Aorta (tissue), 5 donors: Measurements from ENCODE around the gene FOSB. TPM values are rescaled to one million over a fixed set of nuclear protein-coding genes. Genes with fewer than 3 reads are reported as not detected.
A peak's percentile ranks its signal among the peaks of the same experiment; 100 is the strongest.
"Not testable (repeated sequence)": the region's sequence is repeated elsewhere in the genome, so short reads cannot be mapped to it uniquely, and the experiment has no call there.

ENCODE experiments used
- ATAC-seq: fragments of 200-7000 bp; cut with Tn5 transposase; one replicate; pipeline ENCODE4 v1.9.1; 2022; ENCODE audit warnings: moderate library complexity; ENCODE audit not compliant: low FRiP score
- DNase-seq, 2 donors: peaks; one replicate each; pipeline ENCODE4 v3.0.0-alpha.2; 2020
- H3K27ac ChIP-seq, 2 donors: one replicate each; pipeline ENCODE4 v1.5.1; 2013; ENCODE audit warnings: low read length in 2 of 2, mild to moderate bottlenecking in 2 of 2, moderate library complexity in 2 of 2, control low read depth in 1 of 2, inconsistent platforms in 1 of 2, low read depth in 1 of 2
- H3K27me3 ChIP-seq, 2 donors: one replicate each; pipeline ENCODE4 v1.6.1; 2013; ENCODE audit warnings: control low read depth in 1 of 2, low read length in 1 of 2, mild to moderate bottlenecking in 1 of 2, moderate library complexity in 1 of 2; ENCODE audit not compliant: insufficient read depth in 2 of 2, control insufficient read depth in 1 of 2
- H3K36me3 ChIP-seq, 2 donors: one replicate each; pipeline ENCODE4 v1.6.1; 2013; ENCODE audit warnings: control low read depth in 1 of 2, low read length in 1 of 2, mild to moderate bottlenecking in 1 of 2; ENCODE audit not compliant: insufficient read depth in 2 of 2, control insufficient read depth in 1 of 2
- H3K4me1 ChIP-seq, 2 donors: one replicate each; pipeline ENCODE4 v1.6.1; 2013; ENCODE audit warnings: low read length in 2 of 2, control low read depth in 1 of 2, mild to moderate bottlenecking in 1 of 2, moderate library complexity in 1 of 2; ENCODE audit not compliant: insufficient read depth in 2 of 2, control insufficient read depth in 1 of 2
- H3K4me3 ChIP-seq, 2 donors: one replicate each; pipeline ENCODE4 v1.5.1; 2013; ENCODE audit warnings: low read length in 2 of 2, control low read depth in 1 of 2, mild to moderate bottlenecking in 1 of 2
- H3K9me3 ChIP-seq: one replicate; pipeline ENCODE4 v1.6.1; 2013; ENCODE audit warnings: mild to moderate bottlenecking, low read length; ENCODE audit not compliant: control insufficient read depth
- WGBS, 2 donors: extraction: QIAGEN DNeasy Blood & Tissue Kit; methylation state at CpG; one replicate each; pipeline ENCODE4 v1.1.7; 2013; 5-methylcytosine and 5-hydroxymethylcytosine counted together
- intact Hi-C, 2 donors: fragments of 100-400 bp; cut with DNase I; formaldehyde crosslinking; loops; one replicate each; pipeline versions ENCODE4 v1.14.2 to v1.15.0; 2022
- polyA plus RNA-seq, 2 donors: library from polyadenylated mRNA; stranded (reverse); fragments of 200-250 nt; gene quantifications; one replicate each; pipeline ENCODE4 v1.2.3, GENCODE V29; 2013
- total RNA-seq, 2 donors: library from RNA; stranded (reverse); fragmentation: NEBNext Ultra II Directional; extraction: Animal tissue kit (Norgen Biotek cat#: 25700); gene quantifications; one replicate each; pipeline ENCODE4 v1.2.1, GENCODE V29; 2021
- donor health status: healthy with polysubstance abuse.
- donor health status: Bipolar disorder and iron deficiency.
- donor health status: DM: no; HTN: no; CAD: no.
- donor health status: DM: no; HTN: no; CAD: no.
- donor health status: DM: yes; HTN: yes; CAD: no.

FOSB gene
- total and polyA plus RNA-seq, 4 donors: 3.1 to 754 (median 61.8) TPM

- DNase-seq (peak; percentile 96 to 99), ATAC-seq (peak; percentile 88)
- 0% methylated on average over 37 of the region's 37 CpGs for WGBS, 2 donors
- Histone ChIP-seq H3K27me3 (no peaks in the 10 kb centered on the region), H3K9me3 (no peaks in the 10 kb centered on the region), H3K27ac (peak within 1 kb of the TSS; percentile 5 to 76), H3K4me1 (no peaks in the 10 kb centered on the region), H3K36me3 (peaks cover 0 to 2% of the 10 kb centered on the region in 2 donors), H3K4me3 (peak within 1 kb of the TSS; percentile 6 to 33)
- intact Hi-C loops: loop anchor here in 1 of 2 donors (1.0 kb wide), 1 partner anchor 17 kb away; the partner anchor contains the start of gene POLR1G
Observed at GRCh38 chr19:45423589-45424190, 44.1 kb upstream of the FOSB start, which contains the start of gene ERCC1. Gene ERCC1 (minus strand): TSS chr19:45423917. CDS start chr19:45423374, 543 bp downstream.

DNA sequence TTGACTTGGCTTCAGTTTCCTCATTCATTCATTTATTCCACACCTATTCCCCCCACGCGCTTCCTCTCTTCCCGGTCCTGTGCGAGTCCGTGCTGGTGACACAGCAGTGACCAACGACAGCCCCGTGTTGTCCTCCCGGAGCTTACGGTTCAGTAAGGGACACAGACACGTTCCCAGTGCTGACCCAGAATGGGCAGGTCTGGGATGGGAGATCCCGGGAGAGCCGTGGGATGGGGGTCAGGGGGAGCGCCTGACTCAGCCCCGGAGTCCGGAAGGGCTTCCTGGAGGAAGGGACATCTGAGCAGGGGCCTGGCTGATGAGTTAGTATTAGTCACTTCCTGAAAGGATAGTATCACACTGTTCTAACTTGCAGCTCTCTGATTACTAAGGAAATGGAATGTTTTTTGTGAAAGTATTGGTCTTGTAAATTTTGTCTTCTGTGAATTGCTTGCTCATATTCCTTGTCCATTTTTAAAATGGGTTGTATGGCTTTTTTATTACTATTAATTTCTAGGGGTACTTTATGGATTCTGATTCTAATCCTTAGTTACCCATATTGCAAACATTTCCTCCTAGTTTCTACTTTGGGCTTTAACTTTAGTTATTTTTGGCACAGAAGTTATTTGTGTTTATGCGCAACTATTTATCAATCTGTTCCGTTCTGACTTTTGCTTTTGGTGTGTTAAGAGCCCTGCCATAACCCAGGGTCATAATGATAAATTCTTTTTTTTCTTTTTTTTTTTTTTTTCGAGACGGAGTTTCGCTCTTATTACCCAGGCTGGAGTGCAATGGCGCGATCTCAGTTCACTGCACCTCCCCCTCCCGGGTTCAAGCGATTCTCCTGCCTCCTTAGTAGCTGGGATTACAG, 43.4 kb upstream of the FOSB start:
- peaks cover 0 to under 1% of the 10 kb centered on the region in 2 donors for H3K36me3 ChIP-seq
- 10% methylated on average over 24 of the region's 24 CpGs for WGBS, 2 donors
- ATAC-seq (peak; percentile 35), DNase-seq (peak; percentile 88 to 94)
- H3K9me3 ChIP-seq: no peaks in the 10 kb centered on the region
- H3K27ac ChIP-seq: peak overlapping the region; percentile 5 to 76
- peak overlapping the region in 1 of 2 donors; percentile 6 for H3K4me3 ChIP-seq
- intact Hi-C loops: loop anchor here in 1 of 2 donors (1.0 kb wide), 1 partner anchor 18 kb away; the partner anchor contains the start of gene POLR1G
- no peaks in the 10 kb centered on the region for H3K4me1 ChIP-seq
- H3K27me3 ChIP-seq: no peaks in the 10 kb centered on the region

DNA sequence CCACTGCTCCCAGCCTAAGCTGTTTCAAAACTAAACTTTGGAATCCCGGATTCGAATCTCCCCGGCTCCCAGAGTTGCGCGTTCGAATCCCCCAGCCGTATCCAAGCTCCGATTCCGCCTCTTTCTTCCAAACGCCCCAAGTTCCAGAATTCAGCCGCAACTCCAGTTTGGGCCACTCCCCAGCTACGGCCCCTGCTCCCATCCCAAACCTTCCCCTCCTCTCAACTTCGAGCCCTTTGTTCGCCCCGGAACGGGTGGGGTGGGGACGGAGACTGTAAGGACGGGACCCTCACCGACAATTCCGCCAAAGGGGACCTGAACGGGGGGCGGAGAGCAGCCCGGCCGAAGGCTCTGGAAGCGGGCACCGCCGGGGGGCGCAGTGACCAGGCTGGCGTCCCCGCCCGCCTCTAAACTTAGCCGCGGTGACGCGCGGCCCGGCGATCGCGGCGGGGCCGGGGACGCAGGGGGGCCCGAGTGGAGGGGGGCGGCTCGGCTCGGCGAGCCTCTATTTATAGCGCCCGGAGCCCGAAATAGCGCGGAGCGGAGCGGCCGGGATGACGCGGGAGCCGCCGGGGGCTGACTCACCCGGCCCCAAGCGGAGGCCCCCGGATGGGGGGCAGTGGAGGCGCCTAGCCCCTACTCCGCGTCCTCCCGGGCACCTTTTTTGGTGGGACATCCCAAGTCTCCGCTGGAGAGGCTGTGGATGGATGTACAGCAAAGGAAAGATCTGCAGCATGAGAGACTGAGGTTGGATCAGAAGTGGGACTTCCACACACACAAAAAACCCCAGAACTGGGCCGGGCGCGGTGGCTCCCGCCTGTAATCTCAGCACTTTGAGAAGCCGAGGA, 39.2 kb upstream of the FOSB start:
- intact Hi-C loops: loop anchor here (1.0 to 2.0 kb wide), 2 partner anchors 11 to 50 kb away; no protein-coding TSS in a partner anchor
- no peaks in the 10 kb centered on the region for H3K9me3 ChIP-seq
- H3K36me3 ChIP-seq: no peaks in the 10 kb centered on the region
- ATAC-seq (peak; percentile 82), DNase-seq (peak; percentile 87 to 95)
- H3K27ac ChIP-seq: peak overlapping the region; percentile 95 to 100
- H3K4me1 ChIP-seq: no peaks in the 10 kb centered on the region
- WGBS, 2 donors: 1% methylated on average over 50 to 73 of the region's 73 CpGs
- no peaks in the 10 kb centered on the region for H3K27me3 ChIP-seq
- peak overlapping the region; percentile 1 for H3K4me3 ChIP-seq

GRCh38 chr19:45429896-45430295, 37.9 kb upstream of the FOSB start:
- WGBS, 2 donors: 70 to 72% methylated on average over 11 of the region's 11 CpGs
- intact Hi-C loops: loop anchor here (2.0 kb wide), 1 partner anchor 49 kb away; no protein-coding TSS in a partner anchor
- not testable (repeated sequence) for H3K27ac ChIP-seq, H3K27me3 ChIP-seq, H3K4me3 ChIP-seq, ATAC-seq, H3K9me3 ChIP-seq, DNase-seq, H3K36me3 ChIP-seq, H3K4me1 ChIP-seq

DNA sequence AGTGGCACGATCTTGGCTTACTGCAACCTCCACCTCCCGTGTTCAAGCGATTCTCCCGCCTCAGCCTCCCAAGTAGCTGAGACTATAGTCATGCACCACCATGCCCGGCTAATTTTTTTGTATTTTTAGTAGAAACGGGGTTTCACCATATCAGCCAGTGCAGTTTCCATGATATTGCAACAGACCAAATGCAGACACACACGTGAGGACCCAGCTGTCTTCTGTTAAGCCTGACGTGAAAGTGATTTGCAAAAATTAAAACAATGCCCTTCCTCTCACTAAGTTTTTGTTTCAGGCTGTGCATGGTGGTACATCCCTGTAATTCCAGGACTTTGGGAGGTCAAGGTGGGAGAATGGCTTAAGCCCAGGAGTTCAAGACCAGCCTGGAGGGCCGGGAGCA, 36.8 kb upstream of the FOSB start:
- WGBS, 2 donors: 42 to 43% methylated on average over 9 of the region's 9 CpGs
- H3K27me3 ChIP-seq, H3K9me3 ChIP-seq, DNase-seq, H3K36me3 ChIP-seq, ATAC-seq, H3K4me1 ChIP-seq, H3K4me3 ChIP-seq, H3K27ac ChIP-seq, intact Hi-C loops: not testable (repeated sequence)

- 93 to 95% methylated on average over 8 of the region's 8 CpGs for WGBS, 2 donors
- intact Hi-C loops, H3K9me3 ChIP-seq, DNase-seq, H3K4me1 ChIP-seq, H3K27me3 ChIP-seq, H3K36me3 ChIP-seq, ATAC-seq, H3K27ac ChIP-seq, H3K4me3 ChIP-seq: not testable (repeated sequence)
Observed at GRCh38 chr19:45432543-45432942, 35.3 kb upstream of the FOSB start.

DNA sequence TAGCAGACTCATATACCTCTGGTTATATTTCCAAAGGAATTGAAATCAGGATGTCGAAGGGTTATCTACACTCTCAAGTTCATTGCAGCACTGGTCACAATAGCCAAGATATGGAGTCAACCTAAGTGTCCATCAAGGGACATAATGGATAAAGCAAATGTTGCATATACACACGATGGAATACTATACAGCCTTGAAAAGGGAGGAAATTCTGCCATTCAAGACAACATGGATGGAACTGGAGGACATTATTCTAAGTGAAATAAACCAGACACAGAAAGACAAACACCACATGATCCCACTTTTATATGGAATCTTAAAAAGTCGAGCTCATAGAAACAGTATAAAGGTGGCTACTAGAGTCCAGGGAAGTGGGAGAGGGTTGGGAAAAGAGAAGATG, 30.5 kb upstream of the FOSB start:
- intact Hi-C loops: no loop called here
- no peaks in the 10 kb centered on the region for H3K27me3 ChIP-seq
- H3K9me3 ChIP-seq: no peaks in the 10 kb centered on the region
- 86 to 88% methylated on average over 3 of the region's 3 CpGs for WGBS, 2 donors
- H3K4me3 ChIP-seq: no peak overlapping the region
- H3K4me1 ChIP-seq: no peaks in the 10 kb centered on the region
- no peak overlapping the region for H3K27ac ChIP-seq
- DNase-seq: no peak
- no peaks in the 10 kb centered on the region for H3K36me3 ChIP-seq
- no peak for ATAC-seq

DNA sequence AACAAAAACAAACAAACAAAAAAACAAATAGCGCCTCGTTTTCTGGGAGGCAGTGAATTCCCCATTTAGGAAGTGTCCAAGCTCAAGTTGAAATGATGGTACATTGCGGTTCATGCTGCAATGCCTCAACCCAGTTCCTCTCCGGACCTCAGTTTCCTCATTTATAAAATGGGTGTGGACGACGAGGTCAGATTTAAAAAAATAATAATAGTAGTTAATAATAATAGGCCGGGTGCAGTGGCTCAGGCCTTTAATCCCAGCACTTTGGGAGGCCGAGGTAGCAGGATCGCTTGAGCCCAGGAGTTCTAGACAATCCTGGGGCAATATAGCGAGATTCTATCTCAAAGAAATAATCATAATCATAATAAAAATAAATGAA, 28.6 kb upstream of the FOSB start:
- no peak for ATAC-seq

More for the DNA sequence above, 28.6 kb upstream of the FOSB start:
- no peak overlapping the region for H3K27ac ChIP-seq
- H3K36me3 ChIP-seq: no peaks in the 10 kb centered on the region
- no peak for DNase-seq
- WGBS, 2 donors: 25 to 26% methylated on average over 10 of the region's 10 CpGs
- intact Hi-C loops: loop anchor here (1.0 kb wide), 2 partner anchors 11 to 40 kb away; no protein-coding TSS in a partner anchor
- no peaks in the 10 kb centered on the region for H3K9me3 ChIP-seq
- no peaks in the 10 kb centered on the region for H3K27me3 ChIP-seq
- H3K4me1 ChIP-seq: no peaks in the 10 kb centered on the region
- H3K4me3 ChIP-seq: no peak overlapping the region
